GM12878 (cell line): Measurements from ENCODE around the gene PHF11. TPM values are rescaled to one million over a fixed set of nuclear protein-coding genes. Genes with fewer than 3 reads are reported as not detected.

Experiments
- ATAC-seq: fragments of 200-7000 bp; cut with Tn5 transposase; 3 replicates; pipeline ENCODE4 v1.9.1; 2020; ENCODE audit warnings: mild to moderate bottlenecking, moderate library complexity
- Bru-seq: library from RNA; stranded (reverse); fragments of 400-500 nt; gene quantifications from one replicate; lab custom pipeline; 2021; lab: Mats Ljungman, UMichigan
- BruChase-seq, 2 experiments: library from RNA; stranded (reverse); fragments of 400-500 nt; gene quantifications; one replicate each; lab custom pipeline; 2021; lab: Mats Ljungman, UMichigan
- BruUV-seq: library from RNA; stranded (reverse); fragments of 400-500 nt; replicated peaks from 2 replicates; lab custom pipeline; 2021; lab: Mats Ljungman, UMichigan
- CTCF ChIA-PET: fragments of 300-600 bp; sonication (Branson Sonifier 250); formaldehyde crosslinking; extraction: SDS; loops from one replicate; lab custom pipeline; 2021; ENCODE audit warnings: inconsistent platforms; lab: Yijun Ruan, JAX
- POLR2A ChIA-PET: fragments of 350-600 bp; formaldehyde crosslinking; extraction: SDS; loops from one replicate; lab custom pipeline; 2021; ENCODE audit warnings: inconsistent platforms; lab: Charles Lee
- RAD21 ChIA-PET: fragments of 300-600 bp; sonication (Branson Sonifier 250); formaldehyde crosslinking; loops from one replicate; lab custom pipeline; 2023; ENCODE audit warnings: antibody characterized with exemption; ENCODE audit not compliant: unreplicated experiment; lab: Charles Lee
- SMC1A ChIA-PET: fragments of 300-600 bp; sonication (Branson Sonifier 250); formaldehyde crosslinking; loops from one replicate; lab custom pipeline; 2023; ENCODE audit not compliant: unreplicated experiment, uncharacterized antibody; lab: Charles Lee
- DNase-seq: peaks from one replicate; pipeline ENCODE4 v3.0.0-alpha.2; 2011; ENCODE audit warnings: low read depth, low spot score
- FAIRE-seq: peaks from 3 replicates; lab custom pipeline; 2011; peaks lifted over from hg19 to GRCh38; lab: Jason Lieb, UNC
- H2AFZ ChIP-seq: 2 replicates; pipeline ENCODE4 v1.6.0; 2011; ENCODE audit warnings: low read depth, low read length, control low read depth; ENCODE audit not compliant: control insufficient read depth
- H3K27ac ChIP-seq: 2 replicates; pipeline ENCODE4 v1.5.1; 2011; ENCODE audit warnings: control low read depth; ENCODE audit not compliant: control insufficient read depth, insufficient read depth
- H3K27me3 ChIP-seq, 2 experiments: replicated peaks in 1 of 2; 2 replicates each; pipeline versions ENCODE4 v1.6.0 to v1.6.1; 2011; ENCODE audit warnings: low read length in 1 of 2; ENCODE audit not compliant: control insufficient read depth in 2 of 2, insufficient read depth in 2 of 2
- H3K36me3 ChIP-seq, 2 experiments: 2 replicates each; pipeline ENCODE4 v1.5.1; 2011; ENCODE audit warnings: low read length in 1 of 2; ENCODE audit not compliant: control insufficient read depth in 2 of 2, insufficient read depth in 2 of 2
- H3K4me1 ChIP-seq: 2 replicates; pipeline ENCODE4 v1.6.1; 2011; ENCODE audit warnings: mild to moderate bottlenecking, low read length, moderate library complexity, mixed read lengths; ENCODE audit not compliant: control insufficient read depth, insufficient read depth
- H3K4me2 ChIP-seq: 2 replicates; pipeline ENCODE4 v1.6.0; 2011; ENCODE audit warnings: control low read depth; ENCODE audit not compliant: control insufficient read depth, insufficient read depth
- H3K4me3 ChIP-seq: fragments of 200-600 bp; sonication (generic); 2 replicates; pipeline ENCODE4 v1.5.1; 2016
- H3K79me2 ChIP-seq: 2 replicates; pipeline ENCODE4 v1.6.0; 2011; ENCODE audit warnings: low read length; ENCODE audit not compliant: control insufficient read depth, insufficient read depth
- H3K9ac ChIP-seq: 2 replicates; pipeline ENCODE4 v1.8.0; 2011; ENCODE audit warnings: low read length, control low read depth, mixed read lengths; ENCODE audit not compliant: control insufficient read depth, insufficient read depth
- H3K9me3 ChIP-seq: replicated peaks from 3 replicates; pipeline ENCODE4 v1.5.1; 2011; ENCODE audit warnings: mild to moderate bottlenecking, low read length; ENCODE audit not compliant: control insufficient read depth, insufficient read depth
- H4K20me1 ChIP-seq: 2 replicates; pipeline ENCODE4 v1.6.0; 2011; ENCODE audit not compliant: control insufficient read depth, insufficient read depth
- CREB1 ChIP-seq: IDR thresholded peaks from 2 replicates; pipeline ENCODE4 v1.6.1; 2012; ENCODE audit warnings: low read depth, mild to moderate bottlenecking, inconsistent platforms
- IKZF1 ChIP-seq: fragments of 450-650 bp; conservative IDR thresholded peaks from 2 replicates; pipeline ENCODE4 v1.6.1; 2017; ENCODE audit warnings: antibody characterized with exemption, mild to moderate bottlenecking
- JUND ChIP-seq: IDR thresholded peaks from 2 replicates; pipeline ENCODE4 v1.6.1; 2012; ENCODE audit warnings: low read depth, mild to moderate bottlenecking, low read length, improper control_type of control experiment, moderate library complexity
- MEF2A ChIP-seq: IDR thresholded peaks from 2 replicates; pipeline ENCODE4 v1.6.1; 2011; ENCODE audit warnings: low read depth, mild to moderate bottlenecking, low read length, moderate library complexity; ENCODE audit not compliant: insufficient read depth
- NBN ChIP-seq: fragments of 450-650 bp; IDR thresholded peaks from 2 replicates; pipeline ENCODE4 v1.6.1; 2016
- RB1 ChIP-seq: fragments of 450-650 bp; formaldehyde crosslinking; IDR thresholded peaks from 2 replicates; pipeline ENCODE4 v1.6.1; 2017; ENCODE audit warnings: mild to moderate bottlenecking, borderline replicate concordance
- SMC3 ChIP-seq: IDR thresholded peaks from 2 replicates; pipeline ENCODE4 v1.6.1; 2011; ENCODE audit warnings: low read length, improper control_type of control experiment, borderline replicate concordance
- SPI1 ChIP-seq: IDR thresholded peaks from 2 replicates; pipeline ENCODE4 v1.6.1; 2011; ENCODE audit warnings: low read depth, mild to moderate bottlenecking, low read length, moderate library complexity, borderline replicate concordance; ENCODE audit not compliant: insufficient read depth
- TCF3 ChIP-seq: IDR thresholded peaks from 2 replicates; pipeline ENCODE4 v1.6.1; 2012; ENCODE audit warnings: low read depth, mild to moderate bottlenecking, low read length, borderline replicate concordance; ENCODE audit not compliant: insufficient read depth
- WGBS: methylation state at CpG from one replicate; pipeline ENCODE4 v1.1.6; 2016; ENCODE audit warnings: low lambda C conversion rate; ENCODE audit not compliant: insufficient replicate concordance, insufficient coverage; ENCODE audit errors: missing lambda C conversion rate; 5-methylcytosine and 5-hydroxymethylcytosine counted together
- in situ Hi-C: fragments of 300-500 bp; cut with MboI; formaldehyde crosslinking; loops from 9 replicates; pipeline ENCODE4 v1.14.3; 2018; ENCODE audit warnings: mixed read lengths
- intact Hi-C: fragments of 100-400 bp; cut with micrococcal nuclease; formaldehyde crosslinking; loops from one replicate; pipeline ENCODE4 v1.14.2; 2022; ENCODE audit not compliant: unreplicated experiment
- long read RNA-seq, 2 experiments: library from polyadenylated mRNA; unstranded; transcript quantifications; one replicate each; pipeline ENCODE4 v2.0.0, GENCODE V29; 2019 to 2020
- polyA minus RNA-seq, 3 experiments: library from RNA; depleted of rRNA, polyadenylated mRNA; stranded (reverse); fragments of >200 nt; gene quantifications; 2 replicates each; pipeline ENCODE4 v1.2.3, GENCODE V29; 2011
- polyA plus RNA-seq, 11 experiments: library from polyadenylated mRNA; depleted of rRNA in 4 of 11; unstranded in 6 of 11; stranded (reverse) in 5 of 11; fragments of >200 nt; fragmentation: Nextera tagmentation in 4 of 11; fragmentation: Illumina TruSeq in 1 of 11; extraction: Ambion mirVana in 4 of 11; extraction: Trizol in 1 of 11; gene quantifications; 1 replicate in 1 of 11; 2 replicates in 10 of 11; pipeline versions ENCODE4 v1.2.1 to v1.2.3, GENCODE V29; 2011 to 2016; ENCODE audit warnings: inconsistent platforms in 2 of 11, missing spikeins in 2 of 11, low read depth in 1 of 11
- total RNA-seq, 4 experiments: library from RNA; depleted of rRNA in 3 of 4; stranded (reverse); fragments of >200 nt in 3 of 4; fragmentation: Illumina TruSeq in 1 of 4; extraction: Trizol in 1 of 4; gene quantifications; 2 replicates each; pipeline versions ENCODE4 v1.2.1 to v1.2.3, GENCODE V29; 2013 to 2021
- TF ChIP-seq, protein P1 (sequence below): fragments of 450-650 bp; IDR thresholded peaks from 2 replicates; pipeline ENCODE4 v1.6.1; 2017; ENCODE audit warnings: mild to moderate bottlenecking, low read depth, inconsistent platforms; ENCODE audit not compliant: poor library complexity, severe bottlenecking
- TF ChIP-seq, protein P2 (sequence below): fragments of 450-650 bp; IDR thresholded peaks from 2 replicates; pipeline ENCODE4 v1.6.1; 2016; ENCODE audit warnings: mild to moderate bottlenecking

The PHF11 gene
- total RNA-seq (2013; cell fraction: nucleolus; rRNA removed) = 69.4 and 73.9 TPM in 2 replicates
- total RNA-seq (2014; rRNA removed) (17.8 and 24.5 TPM in 2 replicates), total RNA-seq (2014; rRNA removed; fragmentation: Illumina TruSeq; extraction: Trizol) (35.0 and 36.3 TPM in 2 replicates), total RNA-seq (2021) (33.9 and 35.6 TPM in 2 replicates), polyA plus RNA-seq (2011; rRNA removed) (77.3 and 89.2 TPM in 2 replicates), polyA plus RNA-seq (2014; fragmentation: Illumina TruSeq; extraction: Trizol) (50.1 and 64.6 TPM in 2 replicates), polyA plus RNA-seq (2014; fragmentation: Nextera tagmentation; extraction: Ambion mirVana) (10 to 100 TPM; 16.9 to 23.0 TPM), polyA plus RNA-seq (2014; rRNA removed) (39.7 and 40.9 TPM in 2 replicates), polyA plus RNA-seq (2016; fragmentation: Nextera tagmentation; extraction: Ambion mirVana) (10 to 100 TPM; 24.2 to 31.6 TPM), polyA minus RNA-seq (2011; rRNA and poly(A)+ RNA removed) (25.4 and 33.2 TPM in 2 replicates), Bru-seq, nascent RNA (percentile 86 among the genes with signal in this experiment), BruChase-seq, experiment 1, labeled RNA remaining after a 6-hour chase (percentile 89 among the genes with signal in this experiment), BruChase-seq, experiment 2, labeled RNA remaining after a 2-hour chase (percentile 86 among the genes with signal in this experiment)
- 61.1 TPM for polyA plus RNA-seq (2011; ENCODE audit: low read depth)
- polyA plus RNA-seq (2011; cell fraction: cytosol; rRNA removed) = 30.5 and 35.1 TPM in 2 replicates
- 74.2 and 92.7 TPM in 2 replicates for polyA plus RNA-seq (2011; cell fraction: nucleus; rRNA removed)
- polyA plus RNA-seq (2012) = 49.4 and 62.6 TPM in 2 replicates
- polyA minus RNA-seq (2011; cell fraction: cytosol; rRNA and poly(A)+ RNA removed) = 12.0 and 12.8 TPM in 2 replicates
- polyA minus RNA-seq (2011; cell fraction: nucleus; rRNA and poly(A)+ RNA removed) = 18.4 and 27.5 TPM in 2 replicates
- long read RNA-seq, experiment 1, transcript PHF11-202 (10 exons, 1,359 nt) = major isoform, 12 of 17 reads
- long read RNA-seq, experiment 1, partial matches to known transcripts = 1 of 17 reads
- long read RNA-seq, experiment 1, other reads (novel, unspliced or antisense) = 2 of 17 reads
- long read RNA-seq, experiment 2, transcript PHF11-202 (10 exons, 1,359 nt) = major isoform, 75 of 109 reads
- long read RNA-seq, experiment 2, transcript PHF11-203 (9 exons, 903 nt) = minor isoform, 10 of 109 reads
- long read RNA-seq, experiment 2, partial matches to known transcripts = 3 of 109 reads
- long read RNA-seq, experiment 2, other reads (novel, unspliced or antisense) = 20 of 109 reads

DNA sequence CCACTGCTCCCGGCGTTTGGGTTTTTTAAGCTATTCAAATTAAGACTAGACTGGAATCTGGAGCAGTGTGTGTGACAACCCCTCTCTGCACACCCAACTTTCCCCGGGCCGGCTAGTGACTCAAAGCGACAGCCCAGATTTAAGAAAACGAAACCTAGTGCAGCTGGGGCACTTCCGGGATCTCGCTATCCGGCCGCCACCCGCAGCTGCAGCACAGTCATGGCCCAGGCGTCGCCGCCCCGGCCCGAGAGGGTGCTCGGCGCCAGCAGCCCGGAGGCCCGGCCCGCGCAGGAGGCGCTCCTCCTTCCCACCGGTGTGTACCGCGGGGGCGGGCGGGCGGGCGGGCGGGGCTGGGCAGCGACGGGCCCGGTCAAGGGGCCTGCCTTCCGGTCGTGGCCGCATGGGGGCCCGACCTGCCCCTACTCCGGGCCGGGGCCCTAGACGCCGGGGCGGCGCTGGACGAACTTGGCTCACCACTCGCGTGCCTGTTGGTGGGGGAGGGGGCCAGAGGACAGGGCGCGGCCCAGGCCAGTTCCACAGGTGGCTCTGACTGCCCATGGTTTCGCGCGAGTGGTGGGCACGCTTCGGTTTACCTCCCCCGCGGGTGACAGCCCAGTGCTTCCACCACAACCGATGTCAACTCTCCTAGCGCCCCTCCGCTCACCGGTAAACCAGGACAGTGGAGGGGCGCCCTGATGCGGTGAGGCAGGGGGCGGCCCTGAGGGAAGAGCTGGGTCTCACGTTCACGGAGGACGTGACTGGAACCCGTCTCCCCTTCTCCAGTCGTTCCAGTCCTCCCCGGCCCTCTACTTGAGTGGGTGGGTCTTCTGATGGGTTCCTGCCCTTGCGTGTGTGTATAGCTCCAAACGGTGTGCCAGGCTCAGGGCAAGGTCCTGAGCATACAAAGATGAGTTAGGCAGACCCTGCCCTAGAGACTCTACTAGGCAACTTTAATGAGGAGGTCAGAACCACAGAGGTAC lies at the start of gene PHF11:
TSS of gene PHF11 (plus strand) at position 171 of the 980 bp plus-strand sequence. CDS start at position 220, 49 bp downstream.
- intact Hi-C loops = loop anchor here (2.0 to 10.0 kb wide), 3 partner anchors 51 to 191 kb away; partner anchors contain the start of genes CAB39L and SETDB2
- peak; percentile 86 for ATAC-seq
- Histone ChIP-seq H3K4me3 (peak within 1 kb of the TSS; percentile 78), H4K20me1 (no peaks in the 10 kb centered on the region), H3K9me3 (no peaks in the 10 kb centered on the region), H3K4me2 (peak within 1 kb of the TSS; percentile 91), H3K79me2 (peaks cover 10% of the 10 kb centered on the region), H2AFZ (peak within 1 kb of the TSS; percentile 68), H3K27ac (peak within 1 kb of the TSS; percentile 94), H3K4me1 (peaks cover 6% of the 10 kb centered on the region), H3K36me3 (peaks cover 0 to 9% of the 10 kb centered on the region in 2 experiments; a peak in 2 of 4 replicates), H3K27me3 (no peaks in the 10 kb centered on the region), H3K9ac (peak within 1 kb of the TSS; percentile 95)
- RAD21 ChIA-PET = interaction anchor here (0.7 to 3.9 kb wide), 6 partner anchors 36 to 760 kb away, joined by 3 to 22 read pairs (median 3); partner anchors contain the start of genes CAB39L and SETDB2
- in situ Hi-C loops = no loop called here
- 1% methylated on average over 58 of the region's 71 CpGs for WGBS
- peak; percentile 65 for DNase-seq
- SMC1A ChIA-PET = interaction anchor here (0.8 to 1.8 kb wide), 4 partner anchors 11 to 90 kb away, joined by 3 to 13 read pairs (median 6); partner anchors contain the start of genes CAB39L and SETDB2
- POLR2A ChIA-PET = interaction anchor here (0.6 to 5.8 kb wide), 9 partner anchors 9 to 586 kb away, joined by 3 to 48 read pairs (median 3); partner anchors contain the start of genes CAB39L, EBPL and SETDB2
- no peak for FAIRE-seq
- CTCF ChIA-PET = interaction anchor here (0.6 to 2.0 kb wide), 4 partner anchors 10 to 92 kb away, joined by 3 to 13 read pairs (median 6); partner anchors contain the start of genes CAB39L and SETDB2
- no TSS peak for BruUV-seq
- TF ChIP-seq CREB1 = no peak; the same call in 1 of the 2 replicates
- TF ChIP-seq SMC3 = no peak
- TF ChIP-seq, protein P1, sequence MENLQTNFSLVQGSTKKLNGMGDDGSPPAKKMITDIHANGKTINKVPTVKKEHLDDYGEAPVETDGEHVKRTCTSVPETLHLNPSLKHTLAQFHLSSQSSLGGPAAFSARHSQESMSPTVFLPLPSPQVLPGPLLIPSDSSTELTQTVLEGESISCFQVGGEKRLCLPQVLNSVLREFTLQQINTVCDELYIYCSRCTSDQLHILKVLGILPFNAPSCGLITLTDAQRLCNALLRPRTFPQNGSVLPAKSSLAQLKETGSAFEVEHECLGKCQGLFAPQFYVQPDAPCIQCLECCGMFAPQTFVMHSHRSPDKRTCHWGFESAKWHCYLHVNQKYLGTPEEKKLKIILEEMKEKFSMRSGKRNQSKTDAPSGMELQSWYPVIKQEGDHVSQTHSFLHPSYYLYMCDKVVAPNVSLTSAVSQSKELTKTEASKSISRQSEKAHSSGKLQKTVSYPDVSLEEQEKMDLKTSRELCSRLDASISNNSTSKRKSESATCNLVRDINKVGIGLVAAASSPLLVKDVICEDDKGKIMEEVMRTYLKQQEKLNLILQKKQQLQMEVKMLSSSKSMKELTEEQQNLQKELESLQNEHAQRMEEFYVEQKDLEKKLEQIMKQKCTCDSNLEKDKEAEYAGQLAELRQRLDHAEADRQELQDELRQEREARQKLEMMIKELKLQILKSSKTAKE = peak; percentile 34
- TF ChIP-seq JUND = peak; percentile 33; the same call in 1 of the 2 replicates
- 0 out of 2 replicates have a peak, but pooled peaks have one; percentile 24 for TF ChIP-seq RB1
- TF ChIP-seq, protein P2, sequence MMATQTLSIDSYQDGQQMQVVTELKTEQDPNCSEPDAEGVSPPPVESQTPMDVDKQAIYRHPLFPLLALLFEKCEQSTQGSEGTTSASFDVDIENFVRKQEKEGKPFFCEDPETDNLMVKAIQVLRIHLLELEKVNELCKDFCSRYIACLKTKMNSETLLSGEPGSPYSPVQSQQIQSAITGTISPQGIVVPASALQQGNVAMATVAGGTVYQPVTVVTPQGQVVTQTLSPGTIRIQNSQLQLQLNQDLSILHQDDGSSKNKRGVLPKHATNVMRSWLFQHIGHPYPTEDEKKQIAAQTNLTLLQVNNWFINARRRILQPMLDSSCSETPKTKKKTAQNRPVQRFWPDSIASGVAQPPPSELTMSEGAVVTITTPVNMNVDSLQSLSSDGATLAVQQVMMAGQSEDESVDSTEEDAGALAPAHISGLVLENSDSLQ = peak; percentile 14; the same call in 1 of the 2 replicates
- peak; percentile 91 for TF ChIP-seq TCF3
- TF ChIP-seq NBN = peak; percentile 6; the same call in 1 of the 2 replicates
- TF ChIP-seq SPI1 = 0 out of 2 replicates have a peak, but pooled peaks have one; percentile 2
- TF ChIP-seq MEF2A = 0 out of 2 replicates have a peak, but pooled peaks have one; percentile 6
- TF ChIP-seq IKZF1 = peak; percentile 64
